ENCODE data around the gene LINS1.

LINS1 gene

DNA sequence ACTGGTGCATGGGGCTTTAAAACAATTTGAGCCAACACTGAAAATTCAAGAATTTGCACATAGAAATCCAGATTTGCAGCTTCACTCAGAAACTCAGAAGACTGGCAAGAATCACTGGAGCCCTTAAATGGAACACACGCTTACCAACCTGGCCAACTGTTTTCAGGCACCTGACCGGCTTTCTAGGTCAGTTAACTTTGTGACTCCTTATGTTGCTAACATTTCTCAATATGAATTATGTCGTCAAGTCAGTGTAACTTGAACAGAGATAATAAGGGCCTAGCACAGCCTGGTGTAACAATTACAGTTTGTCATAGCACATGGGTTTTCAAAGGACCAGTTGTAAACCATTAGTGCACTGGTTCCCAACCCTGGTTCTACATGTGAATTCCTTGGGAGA, 80.1 kb downstream of the LINS1 start:
- no peak for DNase-seq

DNA sequence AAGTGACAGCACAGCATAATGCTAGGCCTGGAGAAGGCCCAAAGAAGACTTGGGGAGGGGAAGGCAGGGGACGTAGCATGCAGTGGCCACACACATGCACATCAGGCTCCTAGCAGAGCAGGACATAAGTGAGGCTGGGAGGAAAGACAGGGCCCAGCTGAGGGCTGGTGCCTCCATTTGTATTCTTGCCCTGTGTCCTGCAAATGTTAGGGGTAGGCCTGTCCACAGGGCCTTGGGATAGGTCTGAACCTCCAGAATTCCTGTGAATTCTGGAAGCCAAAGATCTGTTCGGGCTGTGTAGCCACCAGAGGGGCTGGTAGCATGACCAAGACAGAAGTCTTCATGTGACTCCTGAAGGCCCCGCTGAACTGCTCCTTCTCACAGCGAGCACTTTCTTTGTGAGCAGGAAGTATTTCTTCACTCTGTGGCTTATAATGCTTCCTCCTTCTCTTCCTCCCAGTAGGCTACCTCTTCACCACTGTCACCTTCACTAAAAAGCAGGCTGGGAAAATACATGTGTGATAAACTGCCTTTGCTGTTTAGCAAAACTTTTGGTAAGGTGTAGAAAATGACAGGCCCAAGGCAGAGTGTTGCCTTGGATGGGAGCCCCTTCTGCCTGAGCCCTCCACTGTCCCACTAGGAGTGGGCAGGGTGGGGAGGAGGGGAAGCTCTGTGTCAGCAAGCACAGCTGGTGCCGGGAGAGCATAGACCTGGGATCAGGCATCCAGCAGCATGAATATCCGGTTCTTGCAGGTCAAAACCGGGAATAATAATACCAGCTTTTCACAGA, 81.7 kb downstream of the LINS1 start:
- no peak for DNase-seq
- in situ Hi-C loops (cut with HindIII; ENCODE audit: low pct_ligation_motif_present, low pct_unique_long_range_greater_than_20kb, low sequenced_read_pairs) = no loop called here

More for the DNA sequence above, 80.1 kb downstream of the LINS1 start:
- in situ Hi-C loops (cut with HindIII; ENCODE audit: low pct_ligation_motif_present, low pct_unique_long_range_greater_than_20kb, low sequenced_read_pairs) = no loop called here

DNA sequence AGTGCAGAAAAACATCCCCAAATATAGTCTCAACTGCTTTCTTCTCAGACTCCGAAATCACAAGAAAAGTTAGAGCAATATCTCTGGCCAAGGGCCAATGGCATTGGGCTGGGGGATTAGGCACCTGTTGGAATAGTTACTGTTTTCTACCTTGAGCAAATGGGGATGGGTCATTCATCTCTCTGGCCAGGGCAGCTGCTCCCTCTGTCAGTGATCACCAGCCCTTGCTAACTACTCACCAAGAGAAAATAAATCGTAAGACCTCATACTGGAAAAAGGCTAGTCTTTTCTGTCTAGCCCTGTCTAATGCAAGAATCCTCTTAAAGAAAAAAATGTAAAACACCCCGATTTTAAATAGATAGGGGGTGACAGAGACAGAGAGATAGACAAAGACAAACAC, 84.1 kb downstream of the LINS1 start:
- in situ Hi-C loops (cut with HindIII; ENCODE audit: low pct_ligation_motif_present, low pct_unique_long_range_greater_than_20kb, low sequenced_read_pairs) = no loop called here
- no peak for DNase-seq
